Posterior vena cava (tissue), 2 donors: Measurements from ENCODE around the gene TIE1. TPM values are rescaled to one million over a fixed set of nuclear protein-coding genes. Genes with fewer than 3 reads are reported as not detected.
A peak's percentile ranks its signal among the peaks of the same experiment; 100 is the strongest.

Experiments
- DNase-seq: peaks from one replicate; pipeline ENCODE4 v3.0.0-alpha.2; 2020; ENCODE audit warnings: low spot score
- intact Hi-C, 2 donors: fragments of 100-400 bp; cut with DNase I; formaldehyde crosslinking; loops; one replicate each; pipeline versions ENCODE4 v1.14.1 to v1.14.2; 2022 to 2023
- total RNA-seq, 2 donors: library from RNA; stranded (reverse); fragmentation: NEBNext Ultra II Directional; extraction: Animal tissue kit (Norgen Biotek cat#: 25700); gene quantifications; one replicate each; pipeline ENCODE4 v1.2.1, GENCODE V29; 2021
- donor health status: DM: yes; HTN: yes; CAD: no.
- donor health status: DM: yes; HTN: yes; CAD: no.

TIE1 gene
- total RNA-seq, 2 donors from 2014 or later = 32.5 to 46.6 TPM

- intact Hi-C loops = no loop called here
- DNase-seq = peak; percentile 58
Measured at GRCh38 chr1:43272576-43273571, 27.9 kb upstream of the TIE1 start.

GRCh38 chr1:43273708-43274107 lies 27.1 kb upstream of the TIE1 start:
- DNase-seq = no peak
- intact Hi-C loops = loop anchor here in 1 of 2 donors (1.0 kb wide), 1 partner anchor 22 kb away; no protein-coding TSS in a partner anchor

- intact Hi-C loops = loop anchor here in 1 of 2 donors (1.0 kb wide), 1 partner anchor 23 kb away; no protein-coding TSS in a partner anchor
- peak; percentile 73 for DNase-seq
Measured at GRCh38 chr1:43274125-43274803, 26.5 kb upstream of the TIE1 start.

GRCh38 chr1:43274804-43275180 lies 26.0 kb upstream of the TIE1 start:
- intact Hi-C loops = loop anchor here in 1 of 2 donors (1.0 to 5.0 kb wide), 2 partner anchors 23 to 53 kb away; no protein-coding TSS in a partner anchor

GRCh38 chr1:43275826-43276620 lies 24.8 kb upstream of the TIE1 start:
- intact Hi-C loops = loop anchor here in 1 of 2 donors (5.0 kb wide), 1 partner anchor 51 kb away; no protein-coding TSS in a partner anchor
- DNase-seq = peak; percentile 46

More at GRCh38 chr1:43274804-43275180, 26.0 kb upstream of the TIE1 start:
- peak; percentile 34 for DNase-seq

- DNase-seq = peak; percentile 46
- intact Hi-C loops = loop anchor here in 1 of 2 donors (5.0 kb wide), 1 partner anchor 51 kb away; no protein-coding TSS in a partner anchor
Measured at GRCh38 chr1:43276673-43277072, 24.1 kb upstream of the TIE1 start.

- peak; percentile 64 for DNase-seq
- intact Hi-C loops = loop anchor here in 1 of 2 donors (5.0 kb wide), 1 partner anchor 50 kb away; no protein-coding TSS in a partner anchor
Measured at GRCh38 chr1:43277116-43277876, 23.5 kb upstream of the TIE1 start.

- no peak for DNase-seq
- intact Hi-C loops = loop anchor here in 1 of 2 donors (5.0 kb wide), 1 partner anchor 48 kb away; no protein-coding TSS in a partner anchor
Measured at GRCh38 chr1:43279161-43279560, 21.6 kb upstream of the TIE1 start.

- intact Hi-C loops = loop anchor here in 1 of 2 donors (5.0 kb wide), 1 partner anchor 48 kb away; no protein-coding TSS in a partner anchor
- no peak for DNase-seq
Measured at GRCh38 chr1:43279666-43280065, 21.1 kb upstream of the TIE1 start.

- peak; percentile 12 for DNase-seq
- intact Hi-C loops = no loop called here
Measured at GRCh38 chr1:43280692-43281091, 20.1 kb upstream of the TIE1 start.

GRCh38 chr1:43282220-43283195 lies 18.3 kb upstream of the TIE1 start:
- intact Hi-C loops = no loop called here
- peak; percentile 53 for DNase-seq

- DNase-seq = peak; percentile 12
- intact Hi-C loops = no loop called here
Measured at GRCh38 chr1:43284065-43284464, 16.7 kb upstream of the TIE1 start.

- DNase-seq = peak; percentile 43
- intact Hi-C loops = no loop called here
Measured at GRCh38 chr1:43284546-43285110, 16.2 kb upstream of the TIE1 start.

GRCh38 chr1:43285269-43285990 lies 15.4 kb upstream of the TIE1 start, which contains the start of gene C1orf210:
TSS of gene C1orf210 (minus strand) at chr1:43285581. CDS start at chr1:43283270, 2,311 bp downstream.
- DNase-seq = peak; percentile 74
- intact Hi-C loops = no loop called here

- intact Hi-C loops = no loop called here
- peak; percentile 68 for DNase-seq
Measured at GRCh38 chr1:43286115-43286514, 14.7 kb upstream of the TIE1 start.

- DNase-seq = no peak
- intact Hi-C loops = no loop called here
Measured at GRCh38 chr1:43286533-43286932, 14.2 kb upstream of the TIE1 start.
